ENCODE measurements around the gene MAGI3. TPM values are rescaled to one million over a fixed set of nuclear protein-coding genes. Genes with fewer than 3 reads are reported as not detected.
"Not testable (repeated sequence)": the region's sequence is repeated elsewhere in the genome, so short reads cannot be mapped to it uniquely, and the experiment has no call there.

MAGI3 gene
- total RNA-seq, 1 experiment from 2014 or later: 12.8 TPM

GRCh38 chr1:113579256-113580018 is 189.1 kb downstream of the MAGI3 start:
- Histone ChIP-seq H3K4me3 (ENCODE audit: insufficient read depth, low read depth, low read length) (no peak overlapping the region), H3K36me3 (replicated peaks; ENCODE audit: control insufficient read depth, insufficient read depth, low read length) (no peaks in the 10 kb centered on the region), H3K27me3 (ENCODE audit: control insufficient read depth, insufficient read depth, low read length) (no peaks in the 10 kb centered on the region)
- no peak for DNase-seq

GRCh38 chr1:113581323-113581722 is 191.0 kb downstream of the MAGI3 start:
- DNase-seq: no peak
- H3K27me3 ChIP-seq (ENCODE audit: control insufficient read depth, insufficient read depth, low read length): no peaks in the 10 kb centered on the region
- no peak overlapping the region for H3K4me3 ChIP-seq (ENCODE audit: insufficient read depth, low read depth, low read length)
- no peaks in the 10 kb centered on the region for H3K36me3 ChIP-seq (replicated peaks; ENCODE audit: control insufficient read depth, insufficient read depth, low read length)

- no peak overlapping the region for H3K4me3 ChIP-seq (ENCODE audit: insufficient read depth, low read depth, low read length)
Observed at GRCh38 chr1:113582084-113582483, 191.8 kb downstream of the MAGI3 start.

GRCh38 chr1:113587475-113587874 is 197.2 kb downstream of the MAGI3 start:
- Histone ChIP-seq H3K36me3 (replicated peaks; ENCODE audit: control insufficient read depth, insufficient read depth, low read length) (no peaks in the 10 kb centered on the region), H3K27me3 (ENCODE audit: control insufficient read depth, insufficient read depth, low read length) (no peaks in the 10 kb centered on the region), H3K4me3 (ENCODE audit: insufficient read depth, low read depth, low read length) (no peak overlapping the region)
- no peak for DNase-seq

More at GRCh38 chr1:113582084-113582483, 191.8 kb downstream of the MAGI3 start:
- H3K27me3 ChIP-seq (ENCODE audit: control insufficient read depth, insufficient read depth, low read length): no peaks in the 10 kb centered on the region
- no peak for DNase-seq
- no peaks in the 10 kb centered on the region for H3K36me3 ChIP-seq (replicated peaks; ENCODE audit: control insufficient read depth, insufficient read depth, low read length)

GRCh38 chr1:113592230-113592629 is 201.9 kb downstream of the MAGI3 start:
- Histone ChIP-seq H3K36me3 (replicated peaks; ENCODE audit: control insufficient read depth, insufficient read depth, low read length) (no peaks in the 10 kb centered on the region), H3K4me3 (ENCODE audit: insufficient read depth, low read depth, low read length) (no peak overlapping the region), H3K27me3 (ENCODE audit: control insufficient read depth, insufficient read depth, low read length) (no peaks in the 10 kb centered on the region)
- no peak for DNase-seq

GRCh38 chr1:113593550-113594297 is 203.4 kb downstream of the MAGI3 start:
- no peak for DNase-seq
- H3K4me3 ChIP-seq (ENCODE audit: insufficient read depth, low read depth, low read length): no peak overlapping the region
- no peaks in the 10 kb centered on the region for H3K36me3 ChIP-seq (replicated peaks; ENCODE audit: control insufficient read depth, insufficient read depth, low read length)
- H3K27me3 ChIP-seq (ENCODE audit: control insufficient read depth, insufficient read depth, low read length): no peaks in the 10 kb centered on the region

- DNase-seq; H3K27me3 ChIP-seq (ENCODE audit: control insufficient read depth, insufficient read depth, low read length); H3K4me3 ChIP-seq (ENCODE audit: insufficient read depth, low read depth, low read length); H3K36me3 ChIP-seq (replicated peaks; ENCODE audit: control insufficient read depth, insufficient read depth, low read length): not testable (repeated sequence)
Observed at GRCh38 chr1:113604466-113604865, 214.2 kb downstream of the MAGI3 start.

- H3K4me3 ChIP-seq (ENCODE audit: insufficient read depth, low read depth, low read length): no peak overlapping the region
- no peaks in the 10 kb centered on the region for H3K27me3 ChIP-seq (ENCODE audit: control insufficient read depth, insufficient read depth, low read length)
- DNase-seq: no peak
- no peaks in the 10 kb centered on the region for H3K36me3 ChIP-seq (replicated peaks; ENCODE audit: control insufficient read depth, insufficient read depth, low read length)
Observed at GRCh38 chr1:113605146-113605545, 214.8 kb downstream of the MAGI3 start.

- no peak for DNase-seq
Observed at GRCh38 chr1:113608399-113608798, 218.1 kb downstream of the MAGI3 start.

GRCh38 chr1:113610372-113610771 is 220.1 kb downstream of the MAGI3 start:
- no peak overlapping the region for H3K4me3 ChIP-seq (ENCODE audit: insufficient read depth, low read depth, low read length)
- no peaks in the 10 kb centered on the region for H3K27me3 ChIP-seq (ENCODE audit: control insufficient read depth, insufficient read depth, low read length)
- H3K36me3 ChIP-seq (replicated peaks; ENCODE audit: control insufficient read depth, insufficient read depth, low read length): no peaks in the 10 kb centered on the region
- DNase-seq: no peak

More at GRCh38 chr1:113608399-113608798, 218.1 kb downstream of the MAGI3 start:
- H3K27me3 ChIP-seq (ENCODE audit: control insufficient read depth, insufficient read depth, low read length): no peaks in the 10 kb centered on the region
- H3K4me3 ChIP-seq (ENCODE audit: insufficient read depth, low read depth, low read length): no peak overlapping the region
- no peaks in the 10 kb centered on the region for H3K36me3 ChIP-seq (replicated peaks; ENCODE audit: control insufficient read depth, insufficient read depth, low read length)

GRCh38 chr1:113615425-113615824 is 225.1 kb downstream of the MAGI3 start:
- no peaks in the 10 kb centered on the region for H3K36me3 ChIP-seq (replicated peaks; ENCODE audit: control insufficient read depth, insufficient read depth, low read length)
- no peak for DNase-seq
- no peak overlapping the region for H3K4me3 ChIP-seq (ENCODE audit: insufficient read depth, low read depth, low read length)
- H3K27me3 ChIP-seq (ENCODE audit: control insufficient read depth, insufficient read depth, low read length): no peaks in the 10 kb centered on the region

- no peaks in the 10 kb centered on the region for H3K36me3 ChIP-seq (replicated peaks; ENCODE audit: control insufficient read depth, insufficient read depth, low read length)
Observed at GRCh38 chr1:113616156-113616555, 225.8 kb downstream of the MAGI3 start.

GRCh38 chr1:113617438-113618141 is 227.3 kb downstream of the MAGI3 start:
- no peak for DNase-seq
- no peaks in the 10 kb centered on the region for H3K27me3 ChIP-seq (ENCODE audit: control insufficient read depth, insufficient read depth, low read length)
- H3K36me3 ChIP-seq (replicated peaks; ENCODE audit: control insufficient read depth, insufficient read depth, low read length): no peaks in the 10 kb centered on the region
- H3K4me3 ChIP-seq (ENCODE audit: insufficient read depth, low read depth, low read length): no peak overlapping the region

More at GRCh38 chr1:113616156-113616555, 225.8 kb downstream of the MAGI3 start:
- no peaks in the 10 kb centered on the region for H3K27me3 ChIP-seq (ENCODE audit: control insufficient read depth, insufficient read depth, low read length)
- H3K4me3 ChIP-seq (ENCODE audit: insufficient read depth, low read depth, low read length): no peak overlapping the region
- no peak for DNase-seq

- Histone ChIP-seq H3K4me3 (ENCODE audit: insufficient read depth, low read depth, low read length) (no peak overlapping the region), H3K36me3 (replicated peaks; ENCODE audit: control insufficient read depth, insufficient read depth, low read length) (no peaks in the 10 kb centered on the region), H3K27me3 (ENCODE audit: control insufficient read depth, insufficient read depth, low read length) (no peaks in the 10 kb centered on the region)
- no peak for DNase-seq
Observed at GRCh38 chr1:113628997-113629396, 238.7 kb downstream of the MAGI3 start.

Data from H7 (cell line).